ENCODE data around the gene THAP7.

THAP7 gene

GRCh38 chr22:21030621-21031544, 29.0 kb upstream of the THAP7 start:
- no peak for DNase-seq

- no peak for DNase-seq
Measured at GRCh38 chr22:21030032-21030431, 28.1 kb upstream of the THAP7 start.

GRCh38 chr22:21029486-21030025, 27.6 kb upstream of the THAP7 start:
- no peak for DNase-seq

GRCh38 chr22:21028277-21029251, 26.6 kb upstream of the THAP7 start:
- DNase-seq: no peak

GRCh38 chr22:21026783-21027692, 25.1 kb upstream of the THAP7 start:
- DNase-seq: no peak

- no peak for DNase-seq
Measured at GRCh38 chr22:21025763-21026755, 24.1 kb upstream of the THAP7 start.

GRCh38 chr22:21025266-21025665, 23.3 kb upstream of the THAP7 start:
- DNase-seq: no peak

- DNase-seq: no peak
Measured at GRCh38 chr22:21022955-21023614, 21.2 kb upstream of the THAP7 start.

GRCh38 chr22:21022507-21022906, 20.6 kb upstream of the THAP7 start:
- DNase-seq: no peak

GRCh38 chr22:21020802-21021429, 19.0 kb upstream of the THAP7 start:
- DNase-seq: no peak

GRCh38 chr22:21018314-21018713, 16.4 kb upstream of the THAP7 start:
- no peak for DNase-seq

GRCh38 chr22:21016644-21017420, 14.9 kb upstream of the THAP7 start:
- no peak for DNase-seq

- no peak for DNase-seq
Measured at GRCh38 chr22:21015466-21016006, 13.6 kb upstream of the THAP7 start.

GRCh38 chr22:21014726-21015465, 13.0 kb upstream of the THAP7 start, which contains the start of gene P2RX6:
Gene P2RX6 (plus strand): TSS chr22:21015165. CDS start chr22:21015175, 10 bp downstream.
- DNase-seq: no peak

- DNase-seq: peak; percentile 79
Measured at GRCh38 chr22:21014202-21014725, 12.3 kb upstream of the THAP7 start.

GRCh38 chr22:21013657-21014201, 11.8 kb upstream of the THAP7 start:
- DNase-seq: no peak

Data from NCI-H1417 treated with DMSO at 0.1 percent for 48 hours (cell line).